ENCODE results near the gene EXOG.

DNA sequence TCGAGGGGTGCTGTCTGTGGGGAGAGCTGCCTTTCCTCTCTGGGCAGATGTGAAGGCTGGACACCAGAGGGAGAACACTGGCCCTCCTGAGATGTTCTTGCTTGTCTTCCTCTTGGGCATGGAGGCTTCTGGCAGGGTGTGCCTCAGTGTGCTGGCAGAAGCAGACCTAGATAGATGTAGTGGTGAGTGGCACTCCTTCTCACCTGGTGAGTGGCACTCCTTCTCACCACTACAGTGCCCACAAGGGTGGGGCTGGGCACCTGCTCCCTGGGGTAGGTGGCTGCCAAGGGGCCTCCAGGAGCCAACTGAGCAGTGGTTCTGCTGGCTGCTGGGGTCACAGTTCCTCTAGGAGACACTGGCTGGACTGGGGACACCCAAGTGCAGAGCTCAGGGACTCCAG lies 23.8 kb upstream of the EXOG start:
- TF ChIP-seq, protein P1, sequence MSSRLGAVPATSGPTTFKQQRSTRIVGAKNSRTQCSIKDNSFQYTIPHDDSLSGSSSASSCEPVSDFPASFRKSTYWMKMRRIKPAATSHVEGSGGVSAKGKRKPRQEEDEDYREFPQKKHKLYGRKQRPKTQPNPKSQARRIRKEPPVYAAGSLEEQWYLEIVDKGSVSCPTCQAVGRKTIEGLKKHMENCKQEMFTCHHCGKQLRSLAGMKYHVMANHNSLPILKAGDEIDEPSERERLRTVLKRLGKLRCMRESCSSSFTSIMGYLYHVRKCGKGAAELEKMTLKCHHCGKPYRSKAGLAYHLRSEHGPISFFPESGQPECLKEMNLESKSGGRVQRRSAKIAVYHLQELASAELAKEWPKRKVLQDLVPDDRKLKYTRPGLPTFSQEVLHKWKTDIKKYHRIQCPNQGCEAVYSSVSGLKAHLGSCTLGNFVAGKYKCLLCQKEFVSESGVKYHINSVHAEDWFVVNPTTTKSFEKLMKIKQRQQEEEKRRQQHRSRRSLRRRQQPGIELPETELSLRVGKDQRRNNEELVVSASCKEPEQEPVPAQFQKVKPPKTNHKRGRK (CRISPR knock-in tag; IDR thresholded peaks at IDR 0.05; ENCODE audit: borderline replicate concordance): no peak
- TF ChIP-seq TEAD4 (CRISPR knock-in tag; IDR thresholded peaks at IDR 0.05) (no peak), TEAD1 (CRISPR knock-in tag; IDR thresholded peaks at IDR 0.05) (no peak), CBFB (CRISPR knock-in tag; IDR thresholded peaks at IDR 0.05; ENCODE audit: low read depth) (no peak), ESRRA (CRISPR knock-in tag; IDR thresholded peaks at IDR 0.05; ENCODE audit: borderline replicate concordance) (no peak), ETV6 (CRISPR knock-in tag; IDR thresholded peaks at IDR 0.05) (no peak), EMX1 (CRISPR knock-in tag; IDR thresholded peaks at IDR 0.05) (no peak)
- TF ChIP-seq, protein P2, sequence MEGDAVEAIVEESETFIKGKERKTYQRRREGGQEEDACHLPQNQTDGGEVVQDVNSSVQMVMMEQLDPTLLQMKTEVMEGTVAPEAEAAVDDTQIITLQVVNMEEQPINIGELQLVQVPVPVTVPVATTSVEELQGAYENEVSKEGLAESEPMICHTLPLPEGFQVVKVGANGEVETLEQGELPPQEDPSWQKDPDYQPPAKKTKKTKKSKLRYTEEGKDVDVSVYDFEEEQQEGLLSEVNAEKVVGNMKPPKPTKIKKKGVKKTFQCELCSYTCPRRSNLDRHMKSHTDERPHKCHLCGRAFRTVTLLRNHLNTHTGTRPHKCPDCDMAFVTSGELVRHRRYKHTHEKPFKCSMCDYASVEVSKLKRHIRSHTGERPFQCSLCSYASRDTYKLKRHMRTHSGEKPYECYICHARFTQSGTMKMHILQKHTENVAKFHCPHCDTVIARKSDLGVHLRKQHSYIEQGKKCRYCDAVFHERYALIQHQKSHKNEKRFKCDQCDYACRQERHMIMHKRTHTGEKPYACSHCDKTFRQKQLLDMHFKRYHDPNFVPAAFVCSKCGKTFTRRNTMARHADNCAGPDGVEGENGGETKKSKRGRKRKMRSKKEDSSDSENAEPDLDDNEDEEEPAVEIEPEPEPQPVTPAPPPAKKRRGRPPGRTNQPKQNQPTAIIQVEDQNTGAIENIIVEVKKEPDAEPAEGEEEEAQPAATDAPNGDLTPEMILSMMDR (IDR thresholded peaks at IDR 0.05): no peak
- TF ChIP-seq, protein P3, sequence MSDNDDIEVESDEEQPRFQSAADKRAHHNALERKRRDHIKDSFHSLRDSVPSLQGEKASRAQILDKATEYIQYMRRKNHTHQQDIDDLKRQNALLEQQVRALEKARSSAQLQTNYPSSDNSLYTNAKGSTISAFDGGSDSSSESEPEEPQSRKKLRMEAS (CRISPR knock-in tag; IDR thresholded peaks at IDR 0.05): no peak
- TF ChIP-seq, protein P4, sequence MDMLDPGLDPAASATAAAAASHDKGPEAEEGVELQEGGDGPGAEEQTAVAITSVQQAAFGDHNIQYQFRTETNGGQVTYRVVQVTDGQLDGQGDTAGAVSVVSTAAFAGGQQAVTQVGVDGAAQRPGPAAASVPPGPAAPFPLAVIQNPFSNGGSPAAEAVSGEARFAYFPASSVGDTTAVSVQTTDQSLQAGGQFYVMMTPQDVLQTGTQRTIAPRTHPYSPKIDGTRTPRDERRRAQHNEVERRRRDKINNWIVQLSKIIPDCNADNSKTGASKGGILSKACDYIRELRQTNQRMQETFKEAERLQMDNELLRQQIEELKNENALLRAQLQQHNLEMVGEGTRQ (CRISPR knock-in tag; IDR thresholded peaks at IDR 0.05): no peak
- TF ChIP-seq, protein P5, sequence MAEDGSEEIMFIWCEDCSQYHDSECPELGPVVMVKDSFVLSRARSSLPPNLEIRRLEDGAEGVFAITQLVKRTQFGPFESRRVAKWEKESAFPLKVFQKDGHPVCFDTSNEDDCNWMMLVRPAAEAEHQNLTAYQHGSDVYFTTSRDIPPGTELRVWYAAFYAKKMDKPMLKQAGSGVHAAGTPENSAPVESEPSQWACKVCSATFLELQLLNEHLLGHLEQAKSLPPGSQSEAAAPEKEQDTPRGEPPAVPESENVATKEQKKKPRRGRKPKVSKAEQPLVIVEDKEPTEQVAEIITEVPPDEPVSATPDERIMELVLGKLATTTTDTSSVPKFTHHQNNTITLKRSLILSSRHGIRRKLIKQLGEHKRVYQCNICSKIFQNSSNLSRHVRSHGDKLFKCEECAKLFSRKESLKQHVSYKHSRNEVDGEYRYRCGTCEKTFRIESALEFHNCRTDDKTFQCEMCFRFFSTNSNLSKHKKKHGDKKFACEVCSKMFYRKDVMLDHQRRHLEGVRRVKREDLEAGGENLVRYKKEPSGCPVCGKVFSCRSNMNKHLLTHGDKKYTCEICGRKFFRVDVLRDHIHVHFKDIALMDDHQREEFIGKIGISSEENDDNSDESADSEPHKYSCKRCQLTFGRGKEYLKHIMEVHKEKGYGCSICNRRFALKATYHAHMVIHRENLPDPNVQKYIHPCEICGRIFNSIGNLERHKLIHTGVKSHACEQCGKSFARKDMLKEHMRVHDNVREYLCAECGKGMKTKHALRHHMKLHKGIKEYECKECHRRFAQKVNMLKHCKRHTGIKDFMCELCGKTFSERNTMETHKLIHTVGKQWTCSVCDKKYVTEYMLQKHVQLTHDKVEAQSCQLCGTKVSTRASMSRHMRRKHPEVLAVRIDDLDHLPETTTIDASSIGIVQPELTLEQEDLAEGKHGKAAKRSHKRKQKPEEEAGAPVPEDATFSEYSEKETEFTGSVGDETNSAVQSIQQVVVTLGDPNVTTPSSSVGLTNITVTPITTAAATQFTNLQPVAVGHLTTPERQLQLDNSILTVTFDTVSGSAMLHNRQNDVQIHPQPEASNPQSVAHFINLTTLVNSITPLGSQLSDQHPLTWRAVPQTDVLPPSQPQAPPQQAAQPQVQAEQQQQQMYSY (CRISPR knock-in tag; IDR thresholded peaks at IDR 0.05): no peak

Measured in WTC11 (cell line).